Astrocyte of the cerebellum (primary cell): ENCODE results near the gene CNTN5.

ENCODE experiments used
- DNase-seq: peaks from one replicate; pipeline ENCODE4 v3.0.0-alpha.2; 2011; ENCODE audit warnings: low read depth
- H3K4me3 ChIP-seq: 2 replicates; pipeline ENCODE4 v1.5.1; 2011; ENCODE audit warnings: mild to moderate bottlenecking, low read depth, low read length, moderate library complexity
- CTCF ChIP-seq: IDR thresholded peaks from 2 replicates; pipeline ENCODE4 v1.5.1; 2012; ENCODE audit warnings: low read length, low read depth, moderate library complexity, mild to moderate bottlenecking; ENCODE audit errors: missing control alignments
- in situ Hi-C: cut with HindIII; loops from 2 replicates; pipeline ENCODE4 v1.10.0; 2017; ENCODE audit warnings: low sequenced_read_pairs

The CNTN5 gene

GRCh38 chr11:99371257-99371656, 350.5 kb downstream of the CNTN5 start:
- DNase-seq: no peak
- no peak overlapping the region for H3K4me3 ChIP-seq
- TF ChIP-seq CTCF: no peak
- in situ Hi-C loops: no loop called here

GRCh38 chr11:99376463-99376862, 355.7 kb downstream of the CNTN5 start:
- DNase-seq: no peak
- no peak overlapping the region for H3K4me3 ChIP-seq
- TF ChIP-seq CTCF: no peak
- in situ Hi-C loops: no loop called here

GRCh38 chr11:99383648-99384245, 363.0 kb downstream of the CNTN5 start:
- in situ Hi-C loops: no loop called here
- DNase-seq: no peak

GRCh38 chr11:99391245-99391644, 370.5 kb downstream of the CNTN5 start:
- TF ChIP-seq CTCF: no peak
- H3K4me3 ChIP-seq: no peak overlapping the region
- in situ Hi-C loops: no loop called here
- DNase-seq: no peak

More at GRCh38 chr11:99383648-99384245, 363.0 kb downstream of the CNTN5 start:
- TF ChIP-seq CTCF: no peak
- no peak overlapping the region for H3K4me3 ChIP-seq

- no peak for DNase-seq
- no peak for TF ChIP-seq CTCF
- H3K4me3 ChIP-seq: no peak overlapping the region
- in situ Hi-C loops: no loop called here
Measured at GRCh38 chr11:99406345-99406744, 385.6 kb downstream of the CNTN5 start.

- no peak for DNase-seq
- TF ChIP-seq CTCF: no peak
- in situ Hi-C loops: no loop called here
- H3K4me3 ChIP-seq: no peak overlapping the region
Measured at GRCh38 chr11:99410636-99411035, 389.9 kb downstream of the CNTN5 start.
